Parathyroid adenoma (tissue), 2 donors: ENCODE measurements around the gene LRRC27.

Source experiments
- H2AFZ ChIP-seq: fragments of 300-600 bp; sonication (generic); one replicate; pipeline ENCODE4 v1.7.0; 2017; ENCODE audit warnings: antibody characterized with exemption, mild to moderate bottlenecking
- H3K27ac ChIP-seq: fragments of 300-600 bp; sonication (generic); one replicate; pipeline ENCODE4 v1.7.0; 2017
- H3K27me3 ChIP-seq: fragments of 300-600 bp; sonication (generic); one replicate; pipeline ENCODE4 v1.7.0; 2017; ENCODE audit warnings: low read length; ENCODE audit not compliant: control insufficient read depth, insufficient read depth
- H3K36me3 ChIP-seq: fragments of 300-600 bp; sonication (generic); one replicate; pipeline ENCODE4 v1.7.0; 2017; ENCODE audit warnings: low read length; ENCODE audit not compliant: control insufficient read depth, insufficient read depth
- H3K4me1 ChIP-seq: fragments of 300-600 bp; sonication (generic); one replicate; pipeline ENCODE4 v1.7.0; 2017; ENCODE audit warnings: control low read depth
- H3K4me2 ChIP-seq: fragments of 300-600 bp; sonication (generic); one replicate; pipeline ENCODE4 v1.7.0; 2017; ENCODE audit warnings: low read length
- H3K4me3 ChIP-seq: fragments of 300-600 bp; sonication (generic); one replicate; pipeline ENCODE4 v1.7.0; 2017; ENCODE audit warnings: low read depth, low read length
- H3K79me2 ChIP-seq: fragments of 300-600 bp; sonication (generic); one replicate; pipeline ENCODE4 v1.7.0; 2017; ENCODE audit warnings: control low read depth
- H3K9ac ChIP-seq: fragments of 300-600 bp; sonication (generic); one replicate; pipeline ENCODE4 v1.7.0; 2017; ENCODE audit warnings: mild to moderate bottlenecking
- H3K9me3 ChIP-seq: fragments of 300-600 bp; sonication (generic); one replicate; pipeline ENCODE4 v1.7.0; 2017; ENCODE audit warnings: low read length; ENCODE audit not compliant: control insufficient read depth
- TF ChIP-seq, protein P1 (sequence below): fragments of 300-600 bp; sonication (generic); IDR thresholded peaks from one replicate; pipeline ENCODE4 v1.7.0; 2017; ENCODE audit warnings: antibody characterized with exemption, mild to moderate bottlenecking
- donor health status: primary hyperparathyroidism.

LRRC27 gene

GRCh38 chr10:132361581-132362101, 29.6 kb downstream of the LRRC27 start:
- peaks cover 3% of the 10 kb centered on the region for H3K79me2 ChIP-seq
- TF ChIP-seq, protein P1, sequence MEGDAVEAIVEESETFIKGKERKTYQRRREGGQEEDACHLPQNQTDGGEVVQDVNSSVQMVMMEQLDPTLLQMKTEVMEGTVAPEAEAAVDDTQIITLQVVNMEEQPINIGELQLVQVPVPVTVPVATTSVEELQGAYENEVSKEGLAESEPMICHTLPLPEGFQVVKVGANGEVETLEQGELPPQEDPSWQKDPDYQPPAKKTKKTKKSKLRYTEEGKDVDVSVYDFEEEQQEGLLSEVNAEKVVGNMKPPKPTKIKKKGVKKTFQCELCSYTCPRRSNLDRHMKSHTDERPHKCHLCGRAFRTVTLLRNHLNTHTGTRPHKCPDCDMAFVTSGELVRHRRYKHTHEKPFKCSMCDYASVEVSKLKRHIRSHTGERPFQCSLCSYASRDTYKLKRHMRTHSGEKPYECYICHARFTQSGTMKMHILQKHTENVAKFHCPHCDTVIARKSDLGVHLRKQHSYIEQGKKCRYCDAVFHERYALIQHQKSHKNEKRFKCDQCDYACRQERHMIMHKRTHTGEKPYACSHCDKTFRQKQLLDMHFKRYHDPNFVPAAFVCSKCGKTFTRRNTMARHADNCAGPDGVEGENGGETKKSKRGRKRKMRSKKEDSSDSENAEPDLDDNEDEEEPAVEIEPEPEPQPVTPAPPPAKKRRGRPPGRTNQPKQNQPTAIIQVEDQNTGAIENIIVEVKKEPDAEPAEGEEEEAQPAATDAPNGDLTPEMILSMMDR: no peak
- H3K36me3 ChIP-seq: no peaks in the 10 kb centered on the region
- H3K4me2 ChIP-seq: no peak overlapping the region
- H3K4me3 ChIP-seq: no peak overlapping the region
- no peaks in the 10 kb centered on the region for H3K9me3 ChIP-seq
- no peak overlapping the region for H2AFZ ChIP-seq
- no peak overlapping the region for H3K27ac ChIP-seq
- H3K27me3 ChIP-seq: no peaks in the 10 kb centered on the region
- H3K4me1 ChIP-seq: no peaks in the 10 kb centered on the region
- H3K9ac ChIP-seq: no peak overlapping the region

GRCh38 chr10:132362151-132362611, 30.2 kb downstream of the LRRC27 start:
- no peaks in the 10 kb centered on the region for H3K36me3 ChIP-seq
- no peak overlapping the region for H3K9ac ChIP-seq
- H3K27me3 ChIP-seq: no peaks in the 10 kb centered on the region
- no peaks in the 10 kb centered on the region for H3K4me1 ChIP-seq
- H3K9me3 ChIP-seq: no peaks in the 10 kb centered on the region
- no peak overlapping the region for H3K4me3 ChIP-seq
- H3K79me2 ChIP-seq: peaks cover 3% of the 10 kb centered on the region
- H3K4me2 ChIP-seq: no peak overlapping the region
- no peak overlapping the region for H2AFZ ChIP-seq
- H3K27ac ChIP-seq: no peak overlapping the region
- TF ChIP-seq, protein P1: no peak

- Histone ChIP-seq H3K36me3 (no peaks in the 10 kb centered on the region), H3K4me1 (no peaks in the 10 kb centered on the region), H3K4me2 (no peak overlapping the region), H3K9me3 (no peaks in the 10 kb centered on the region), H3K27me3 (no peaks in the 10 kb centered on the region), H2AFZ (no peak overlapping the region), H3K27ac (no peak overlapping the region), H3K4me3 (no peak overlapping the region), H3K9ac (no peak overlapping the region), H3K79me2 (no peaks in the 10 kb centered on the region)
- TF ChIP-seq, protein P1: no peak
Measured at GRCh38 chr10:132363376-132363775, 31.4 kb downstream of the LRRC27 start.

GRCh38 chr10:132363921-132364593, 32.1 kb downstream of the LRRC27 start:
- Histone ChIP-seq H3K9me3 (no peaks in the 10 kb centered on the region), H3K4me1 (no peaks in the 10 kb centered on the region), H2AFZ (no peak overlapping the region), H3K36me3 (no peaks in the 10 kb centered on the region), H3K27ac (no peak overlapping the region), H3K27me3 (no peaks in the 10 kb centered on the region), H3K4me3 (no peak overlapping the region), H3K9ac (no peak overlapping the region), H3K4me2 (no peak overlapping the region), H3K79me2 (no peaks in the 10 kb centered on the region)
- TF ChIP-seq, protein P1: no peak

GRCh38 chr10:132364594-132364970, 32.6 kb downstream of the LRRC27 start:
- H3K27me3 ChIP-seq: no peaks in the 10 kb centered on the region
- H3K9me3 ChIP-seq: no peaks in the 10 kb centered on the region
- H2AFZ ChIP-seq: no peak overlapping the region
- no peaks in the 10 kb centered on the region for H3K36me3 ChIP-seq
- H3K27ac ChIP-seq: no peak overlapping the region
- TF ChIP-seq, protein P1: no peak
- no peak overlapping the region for H3K4me3 ChIP-seq
- H3K9ac ChIP-seq: no peak overlapping the region
- H3K4me1 ChIP-seq: no peaks in the 10 kb centered on the region
- H3K79me2 ChIP-seq: no peaks in the 10 kb centered on the region
- H3K4me2 ChIP-seq: no peak overlapping the region
